Stimulated activated CD8-positive, alpha-beta memory T cell treated with anti-CD3 and anti-CD28 coated beads, Interleukin-4, amount 100 ng/mL, for 4 hours (primary cell): ENCODE measurements around the gene DAPP1.

Source experiments
- DNase-seq, 2 donors: peaks; one replicate each; pipeline ENCODE4 v3.0.0-alpha.2; 2020; ENCODE audit warnings: low read depth in 2 of 2, low spot score in 1 of 2

DAPP1 gene

GRCh38 chr4:99853190-99853589 lies 36.6 kb downstream of the DAPP1 start:
- no peak for DNase-seq

GRCh38 chr4:99853999-99854398 lies 37.4 kb downstream of the DAPP1 start:
- DNase-seq = no peak

GRCh38 chr4:99855678-99856077 lies 39.1 kb downstream of the DAPP1 start:
- DNase-seq = no peak

DNA sequence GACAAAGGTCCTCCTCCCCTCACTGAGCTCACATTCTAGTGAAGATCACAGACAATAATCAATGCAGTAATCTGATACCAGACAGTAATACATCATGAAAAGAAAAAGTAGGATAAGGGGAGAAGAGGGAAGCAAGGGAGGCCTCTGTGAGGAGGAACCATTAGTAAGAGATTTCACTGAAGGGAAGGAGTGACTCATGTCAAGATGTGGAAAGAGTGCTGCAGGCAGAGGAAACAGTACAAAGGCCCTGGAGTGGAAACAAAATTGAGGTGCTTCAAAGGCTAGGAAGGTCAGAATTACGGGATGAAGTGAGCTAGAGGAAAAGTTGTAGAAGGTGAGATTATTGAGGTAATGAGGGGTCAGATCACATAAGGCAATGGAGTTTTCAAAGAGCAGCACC lies 39.5 kb downstream of the DAPP1 start:
- no peak for DNase-seq

GRCh38 chr4:99857307-99857706 lies 40.7 kb downstream of the DAPP1 start:
- no peak for DNase-seq

- DNase-seq = no peak
Observed at GRCh38 chr4:99859618-99860017, 43.0 kb downstream of the DAPP1 start.

DNA sequence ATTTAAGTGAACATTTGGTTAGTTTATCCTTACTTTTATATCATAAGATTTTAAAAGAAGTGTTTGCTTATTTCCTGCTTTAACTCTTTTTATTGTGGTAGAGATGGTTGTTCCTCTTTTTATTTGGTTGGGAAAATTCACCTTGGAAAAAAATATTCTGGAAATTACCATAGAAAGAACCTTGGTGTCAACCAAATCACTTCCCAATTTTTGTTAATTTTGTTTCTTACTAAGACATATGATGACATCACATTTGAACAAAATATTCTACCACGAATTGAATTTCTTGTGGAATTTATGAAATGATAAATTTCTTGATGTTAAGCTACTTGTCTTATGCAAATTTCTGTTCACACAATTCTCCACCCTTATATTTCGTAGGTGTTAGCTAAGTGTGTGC lies 43.9 kb downstream of the DAPP1 start:
- no peak for DNase-seq

- no peak for DNase-seq
Observed at GRCh38 chr4:99861120-99861905, 44.7 kb downstream of the DAPP1 start.

DNA sequence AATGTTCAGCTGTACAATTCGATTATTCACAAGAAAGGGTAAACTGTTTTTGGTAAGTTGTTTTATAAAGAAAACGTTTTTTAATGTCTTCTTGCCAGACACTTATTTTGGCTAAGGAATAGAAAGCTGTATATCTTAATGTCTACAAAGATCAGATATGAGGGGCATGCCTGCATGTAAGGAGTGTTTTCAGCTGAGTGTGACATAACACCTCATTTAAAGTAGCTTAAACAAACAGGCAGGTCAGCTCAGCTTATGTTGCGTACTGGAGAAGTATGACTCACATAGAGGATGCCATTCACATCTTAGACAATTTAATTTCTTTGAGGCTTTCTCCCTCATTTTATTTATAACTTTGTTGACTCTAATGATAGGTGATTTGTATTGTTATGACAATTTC lies 47.2 kb downstream of the DAPP1 start:
- no peak for DNase-seq

GRCh38 chr4:99868126-99868596 lies 51.5 kb downstream of the DAPP1 start:
- no peak for DNase-seq

GRCh38 chr4:99872570-99872969 lies 55.9 kb downstream of the DAPP1 start:
- DNase-seq = no peak

DNA sequence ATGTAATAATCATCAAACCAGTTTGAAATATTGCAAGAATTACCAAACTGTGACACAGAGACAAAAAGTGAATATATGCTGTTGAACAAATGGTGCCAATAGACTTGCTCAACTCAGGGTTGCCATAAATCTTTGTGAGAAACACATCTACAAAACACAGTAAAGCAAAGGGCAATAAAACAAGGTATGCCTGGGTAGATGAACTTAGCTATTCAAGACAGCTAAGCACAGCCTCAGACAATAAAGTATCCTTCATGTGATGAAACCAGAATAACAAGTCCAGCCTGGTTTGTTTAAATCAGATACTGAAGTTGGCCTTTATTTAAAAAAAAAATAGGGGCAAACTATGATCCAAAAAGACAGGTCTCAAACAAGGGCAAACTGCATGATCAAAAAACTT lies 58.4 kb downstream of the DAPP1 start:
- no peak for DNase-seq

- no peak for DNase-seq
Observed at GRCh38 chr4:99876946-99877345, 60.3 kb downstream of the DAPP1 start.

DNA sequence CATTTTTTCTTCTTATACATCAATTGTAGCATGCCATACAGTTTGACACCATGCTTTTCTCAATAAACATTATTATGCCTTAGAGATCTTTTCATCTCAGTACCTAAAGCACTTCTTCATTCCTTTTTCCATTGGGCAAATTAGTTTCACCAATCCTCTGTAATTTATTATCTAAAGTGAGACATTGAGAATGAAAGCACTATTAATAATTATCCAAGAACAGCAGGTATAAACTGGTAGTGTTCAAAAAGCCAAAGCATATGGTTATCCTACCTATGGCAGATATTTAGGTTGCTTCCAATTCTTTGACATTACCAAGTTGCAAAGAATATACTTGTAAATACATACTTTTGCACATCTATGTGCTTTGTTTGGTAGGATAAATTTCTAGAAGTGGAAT lies 62.0 kb downstream of the DAPP1 start:
- DNase-seq = no peak

GRCh38 chr4:99879458-99879857 lies 62.8 kb downstream of the DAPP1 start:
- DNase-seq = no peak

DNA sequence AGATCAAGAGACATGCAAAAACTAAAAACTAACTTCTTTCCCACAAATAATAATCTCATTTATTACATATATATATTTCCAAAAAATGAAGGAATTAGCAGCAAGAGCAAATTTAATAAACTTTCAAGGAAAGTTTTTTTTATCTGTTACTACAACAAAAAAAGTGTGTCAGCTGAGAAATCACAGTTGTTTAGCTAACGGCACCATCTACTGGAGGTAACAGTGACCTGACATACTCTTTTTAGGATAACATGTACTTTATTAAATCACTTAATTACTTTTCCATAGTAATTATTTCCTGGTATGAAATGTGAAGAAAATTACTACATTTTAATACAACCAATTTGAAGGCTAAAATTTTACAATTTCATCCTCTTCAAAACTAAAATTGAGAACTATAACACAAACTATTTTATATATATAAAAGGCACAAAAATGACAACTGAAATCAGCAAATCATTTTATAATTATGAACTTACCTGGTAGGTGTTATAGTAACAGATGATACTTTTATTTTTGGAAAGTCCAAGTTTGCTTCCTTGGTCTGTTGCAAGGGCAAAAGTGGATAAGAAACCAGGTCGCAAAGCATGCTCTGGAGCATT lies 68.5 kb downstream of the DAPP1 start:
- no peak for DNase-seq

GRCh38 chr4:99885687-99886086 lies 69.1 kb downstream of the DAPP1 start:
- DNase-seq = no peak

DNA sequence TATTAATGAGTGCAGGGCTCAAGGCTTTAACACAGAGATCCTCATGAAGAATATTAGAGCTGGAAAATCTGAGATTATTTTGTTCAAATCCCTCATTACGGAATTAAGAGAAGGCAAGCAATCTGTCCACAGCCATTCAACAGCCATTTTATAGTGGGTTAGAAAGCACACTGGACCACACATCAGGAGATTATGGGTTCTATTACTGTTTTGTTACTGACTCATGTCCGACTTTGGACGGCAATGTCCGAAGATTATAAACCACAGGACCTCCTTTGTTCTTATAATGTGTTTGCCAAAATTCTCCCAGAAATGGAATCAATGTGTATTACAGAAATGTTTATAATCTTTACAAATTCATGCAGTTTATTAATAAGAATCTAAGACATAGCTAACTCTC lies 69.5 kb downstream of the DAPP1 start:
- no peak for DNase-seq

- no peak for DNase-seq
Observed at GRCh38 chr4:99887837-99888236, 71.2 kb downstream of the DAPP1 start.

DNA sequence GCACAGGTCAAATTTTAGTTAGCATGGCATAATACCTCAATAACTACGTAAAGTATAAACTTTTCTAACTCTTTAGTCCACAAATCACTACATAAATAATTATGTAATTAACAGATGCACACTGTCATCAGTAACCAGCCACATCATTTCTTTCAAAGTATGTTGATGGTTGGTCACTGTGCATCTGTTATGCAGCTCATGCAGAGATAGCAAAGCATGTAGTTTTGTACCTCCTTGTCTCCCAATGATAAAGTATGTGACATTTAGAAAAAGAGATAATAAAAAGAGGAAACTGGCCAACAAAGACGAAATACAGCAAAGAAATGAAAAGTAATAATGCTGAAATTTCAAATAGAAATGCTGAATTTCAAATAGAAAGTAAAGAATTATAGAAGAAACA lies 74.7 kb downstream of the DAPP1 start:
- DNase-seq = no peak

DNA sequence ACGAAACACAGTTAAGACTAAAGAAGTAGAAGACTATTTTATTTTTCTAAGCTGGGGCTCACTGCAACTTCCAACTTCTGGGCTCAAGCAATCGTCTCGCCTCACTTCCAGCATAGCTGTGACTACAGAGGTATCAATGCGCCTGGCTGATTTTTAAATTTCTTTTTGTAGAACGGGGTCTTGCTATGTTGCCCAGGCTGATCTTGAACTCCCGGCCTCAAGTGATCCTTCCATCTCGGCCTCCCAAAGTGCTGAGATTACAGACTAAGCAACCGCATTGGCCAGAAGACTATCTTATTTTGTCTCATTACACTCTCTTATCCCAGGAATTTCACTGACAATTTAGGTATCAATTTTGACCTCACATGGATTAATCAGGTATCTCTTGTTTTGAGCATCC lies 76.4 kb downstream of the DAPP1 start:
- DNase-seq = no peak

GRCh38 chr4:99893839-99894160 lies 77.2 kb downstream of the DAPP1 start:
- no peak for DNase-seq
